H1 (cell line): ENCODE measurements around the gene CDC42SE2. TPM values are rescaled to one million over a fixed set of nuclear protein-coding genes. Genes with fewer than 3 reads are reported as not detected.

Experiments used
- CTCF ChIA-PET: fragments of 300-600 bp; sonication (Branson Sonifier 250); formaldehyde crosslinking; loops from one replicate; lab custom pipeline; 2021; ENCODE audit not compliant: partially characterized antibody; lab: Charles Lee
- POLR2A ChIA-PET: fragments of 300-600 bp; sonication (Branson Sonifier 250); formaldehyde crosslinking; loops from one replicate; lab custom pipeline; 2021; ENCODE audit warnings: inconsistent platforms; ENCODE audit not compliant: partially characterized antibody; lab: Charles Lee
- DNase-seq, 2 experiments: peaks; one replicate each; pipeline versions ENCODE4 v3.0.0 to v3.0.0-alpha.2; 2010 to 2022; ENCODE audit warnings: low spot score in 2 of 2, low read depth in 1 of 2, mixed read lengths in 1 of 2
- FAIRE-seq: peaks from 2 replicates; lab custom pipeline; 2011; peaks lifted over from hg19 to GRCh38; lab: Jason Lieb, UNC
- H2AFZ ChIP-seq: 2 replicates; pipeline ENCODE4 v1.8.1; 2012; ENCODE audit warnings: low read length, inconsistent platforms
- H2AK5ac ChIP-seq: 2 replicates; pipeline ENCODE4 v1.6.1; 2013; ENCODE audit warnings: low read depth, low read length
- H2BK120ac ChIP-seq: replicated peaks from 2 replicates; pipeline ENCODE3; 2013; ENCODE audit warnings: low read depth, low read length, inconsistent platforms
- H2BK12ac ChIP-seq: 2 replicates; pipeline ENCODE4 v1.6.1; 2013; ENCODE audit warnings: low read depth, low read length
- H2BK15ac ChIP-seq: 2 replicates; pipeline ENCODE4 v1.6.1; 2013; ENCODE audit warnings: low read length
- H2BK20ac ChIP-seq: 2 replicates; pipeline ENCODE4 v1.6.1; 2013; ENCODE audit warnings: low read length
- H2BK5ac ChIP-seq: 2 replicates; pipeline ENCODE4 v1.6.1; 2013; ENCODE audit warnings: low read depth, low read length
- H3K14ac ChIP-seq: 2 replicates; pipeline ENCODE4 v1.6.1; 2013; ENCODE audit warnings: inconsistent platforms; ENCODE audit not compliant: insufficient read length
- H3K18ac ChIP-seq: 2 replicates; pipeline ENCODE4 v1.6.1; 2013; ENCODE audit warnings: low read length; ENCODE audit errors: extremely low read depth
- H3K23ac ChIP-seq: 2 replicates; pipeline ENCODE4 v1.6.1; 2013; ENCODE audit warnings: inconsistent platforms; ENCODE audit not compliant: insufficient read length
- H3K23me2 ChIP-seq: 2 replicates; pipeline ENCODE4 v1.6.1; 2013; ENCODE audit warnings: low read depth, low read length
- H3K27ac ChIP-seq: 2 replicates; pipeline ENCODE4 v1.6.1; 2011; ENCODE audit warnings: low read depth, low read length, inconsistent platforms
- H3K27me3 ChIP-seq, 4 experiments: replicated peaks in 1 of 4; 1 replicate in 1 of 4; 2 replicates in 3 of 4; pipeline versions ENCODE4 v1.6.1 to v1.8.1; 2011 to 2013; ENCODE audit warnings: low read length in 3 of 4, mild to moderate bottlenecking in 3 of 4, inconsistent platforms in 2 of 4, mixed read lengths in 2 of 4, moderate library complexity in 1 of 4; ENCODE audit not compliant: control insufficient read depth in 3 of 4, insufficient read depth in 3 of 4; ENCODE audit errors: extremely low read depth in 1 of 4
- H3K36me3 ChIP-seq, 4 experiments: 2 replicates each; pipeline versions ENCODE4 v1.6.1 to v1.8.1; 2011 to 2013; ENCODE audit warnings: mild to moderate bottlenecking in 4 of 4, low read length in 3 of 4, moderate library complexity in 2 of 4, control low read depth in 1 of 4, inconsistent platforms in 1 of 4; ENCODE audit not compliant: insufficient read depth in 4 of 4, control insufficient read depth in 2 of 4
- H3K4ac ChIP-seq: replicated peaks from 2 replicates; pipeline ENCODE3; 2013; ENCODE audit warnings: low read length, low read depth, mixed read lengths, inconsistent platforms; ENCODE audit not compliant: insufficient read length
- H3K4me1 ChIP-seq, 4 experiments: replicated peaks in 1 of 4; 1 replicate in 1 of 4; 2 replicates in 3 of 4; pipeline versions ENCODE4 v1.6.1 to v1.8.1; 2011 to 2013; ENCODE audit warnings: low read length in 3 of 4, inconsistent platforms in 2 of 4, mixed read lengths in 1 of 4; ENCODE audit not compliant: insufficient read depth in 4 of 4, control insufficient read depth in 3 of 4
- H3K4me2 ChIP-seq, 2 experiments: 2 replicates each; pipeline versions ENCODE4 v1.6.1 to v1.8.1; 2011 to 2013; ENCODE audit warnings: low read depth in 2 of 2, low read length in 2 of 2, control low read depth in 1 of 2, inconsistent platforms in 1 of 2, mild to moderate bottlenecking in 1 of 2; ENCODE audit not compliant: insufficient read depth in 1 of 2
- H3K4me3 ChIP-seq, 4 experiments: fragments of 200-600, 300-600 bp in 1 of 4; sonication (generic), shearing (Covaris generic), sonication (Bioruptor Twin) in 1 of 4; 2 replicates each; pipeline versions ENCODE4 v1.5.1 to v1.8.1; 2011 to 2016; ENCODE audit warnings: low read length in 4 of 4, low read depth in 3 of 4, control low read depth in 2 of 4, inconsistent platforms in 2 of 4, mild to moderate bottlenecking in 2 of 4, mixed read lengths in 1 of 4, moderate library complexity in 1 of 4; ENCODE audit not compliant: insufficient read depth in 2 of 4; ENCODE audit errors: extremely low read depth in 1 of 4
- H3K56ac ChIP-seq: replicated peaks from 2 replicates; pipeline ENCODE3; 2013; ENCODE audit warnings: low read depth, mild to moderate bottlenecking, mixed read lengths, low read length, inconsistent platforms; ENCODE audit not compliant: insufficient read length
- H3K79me1 ChIP-seq: 2 replicates; pipeline ENCODE4 v1.6.1; 2013; ENCODE audit warnings: low read depth, low read length, control low read depth
- H3K79me2 ChIP-seq, 2 experiments: 2 replicates each; pipeline versions ENCODE4 v1.6.1 to v1.8.1; 2012 to 2013; ENCODE audit warnings: low read length in 2 of 2, mild to moderate bottlenecking in 2 of 2, inconsistent platforms in 1 of 2; ENCODE audit not compliant: insufficient read depth in 2 of 2, control insufficient read depth in 1 of 2
- H3K9ac ChIP-seq, 4 experiments: replicated peaks in 1 of 4; 1 replicate in 1 of 4; 2 replicates in 3 of 4; pipeline versions ENCODE4 v1.6.1 to v1.8.1; 2011 to 2013; ENCODE audit warnings: low read depth in 3 of 4, low read length in 3 of 4, control low read depth in 2 of 4, mild to moderate bottlenecking in 2 of 4, moderate library complexity in 2 of 4, inconsistent platforms in 1 of 4; ENCODE audit errors: extremely low read depth in 1 of 4
- H3K9me3 ChIP-seq, 2 experiments: 2 replicates each; pipeline versions ENCODE4 v1.6.1 to v1.8.1; 2012 to 2013; ENCODE audit warnings: mild to moderate bottlenecking in 2 of 2, moderate library complexity in 2 of 2, control low read depth in 1 of 2, inconsistent platforms in 1 of 2, low read depth in 1 of 2, low read length in 1 of 2, mixed read lengths in 1 of 2; ENCODE audit not compliant: insufficient read depth in 2 of 2
- H4K20me1 ChIP-seq, 2 experiments: replicated peaks in 1 of 2; 2 replicates each; pipeline versions ENCODE3 to v1.8.1; 2011 to 2013; ENCODE audit warnings: inconsistent platforms in 2 of 2, low read length in 2 of 2, mild to moderate bottlenecking in 1 of 2; ENCODE audit not compliant: insufficient read depth in 2 of 2, control insufficient read depth in 1 of 2
- H4K5ac ChIP-seq: 2 replicates; pipeline ENCODE4 v1.6.1; 2013; ENCODE audit warnings: low read length, low read depth, mixed read lengths, inconsistent platforms; ENCODE audit not compliant: insufficient read length
- H4K8ac ChIP-seq: 2 replicates; pipeline ENCODE4 v1.8.0; 2013; ENCODE audit warnings: mild to moderate bottlenecking, moderate library complexity, low read length, inconsistent platforms; ENCODE audit not compliant: insufficient read depth; ENCODE audit errors: extremely low read depth
- H4K91ac ChIP-seq: replicated peaks from 2 replicates; pipeline ENCODE3; 2013; ENCODE audit warnings: low read length, mixed read lengths, inconsistent platforms; ENCODE audit not compliant: insufficient read length
- CBX8 ChIP-seq: fragments of 300-800, 300-1000 bp; sonication (generic); IDR thresholded peaks from 2 replicates; pipeline ENCODE4 v1.7.1; 2016; ENCODE audit warnings: low read depth, low read length, borderline replicate concordance
- EGR1 ChIP-seq: IDR thresholded peaks from 2 replicates; pipeline ENCODE4 v1.6.1; 2011; ENCODE audit warnings: low read depth, low read length, borderline replicate concordance
- GABPA ChIP-seq: IDR thresholded peaks from 2 replicates; pipeline ENCODE4 v1.6.1; 2011; ENCODE audit warnings: mild to moderate bottlenecking, low read length, moderate library complexity, borderline replicate concordance; ENCODE audit not compliant: insufficient read depth
- RAD21 ChIP-seq, 2 experiments: IDR thresholded peaks in 1 of 2; conservative IDR thresholded peaks in 1 of 2; 2 replicates each; pipeline ENCODE4 v1.6.1; 2011; ENCODE audit warnings: low read depth in 2 of 2, low read length in 2 of 2, improper control_type of control experiment in 1 of 2, inconsistent platforms in 1 of 2, mild to moderate bottlenecking in 1 of 2, moderate library complexity in 1 of 2
- SIRT6 ChIP-seq: IDR thresholded peaks from one replicate; pipeline ENCODE4 v1.7.1; 2012; ENCODE audit warnings: low read length, inconsistent platforms
- SIX5 ChIP-seq: IDR thresholded peaks from 2 replicates; pipeline ENCODE4 v1.6.1; 2011; ENCODE audit warnings: mild to moderate bottlenecking, low read depth, low read length
- TAF1 ChIP-seq: IDR thresholded peaks from 2 replicates; pipeline ENCODE4 v1.6.1; 2011; ENCODE audit warnings: mild to moderate bottlenecking, low read depth, low read length
- ZNF274 ChIP-seq: IDR thresholded peaks from 2 replicates; pipeline ENCODE4 v1.7.0; 2012; ENCODE audit warnings: low read length, borderline replicate concordance; ENCODE audit errors: extremely low read depth
- WGBS, 2 experiments: shearing (Covaris generic) in 1 of 2; methylation state at CpG; one replicate each; pipeline versions ENCODE4 v1.1.6 to v1.1.7; 2013 to 2015; ENCODE audit warnings: low lambda C conversion rate in 2 of 2, mixed read lengths in 2 of 2, inconsistent platforms in 1 of 2, low coverage in 1 of 2, missing lambda C conversion rate in 1 of 2; ENCODE audit not compliant: insufficient replicate concordance in 2 of 2, insufficient coverage in 1 of 2, insufficient read length in 1 of 2; ENCODE audit errors: extremely low coverage in 1 of 2, missing lambda C conversion rate in 1 of 2; 5-methylcytosine and 5-hydroxymethylcytosine counted together
- polyA plus RNA-seq, 7 experiments: library from polyadenylated mRNA; depleted of rRNA in 3 of 7; stranded (reverse) in 5 of 7; unstranded in 2 of 7; fragments of >200 nt in 5 of 7; fragments of 200-250 nt in 2 of 7; gene quantifications; 1 replicate in 5 of 7; 2 replicates in 1 of 7; 4 replicates in 1 of 7; pipeline versions ENCODE4 v1.2.1 to v1.2.3, GENCODE V29; 2011 to 2013; ENCODE audit warnings: missing spikeins in 2 of 7, mixed read lengths in 2 of 7
- total RNA-seq: library from RNA; stranded (reverse); fragmentation: NEBNext Ultra II Directional; extraction: Animal tissue kit (Norgen Biotek cat#: 25700); gene quantifications from 2 replicates; pipeline ENCODE4 v1.2.1, GENCODE V29; 2021
- TF ChIP-seq, protein P1 (sequence below), 3 experiments: IDR thresholded peaks; 1 replicate in 2 of 3; 2 replicates in 1 of 3; pipeline versions ENCODE4 v1.5.1 to v1.6.1; 2011; ENCODE audit warnings: low read length in 3 of 3, mild to moderate bottlenecking in 3 of 3, inconsistent platforms in 2 of 3, low read depth in 1 of 3, moderate library complexity in 1 of 3; ENCODE audit not compliant: insufficient read depth in 1 of 3; ENCODE audit errors: control extremely low read depth in 1 of 3

The CDC42SE2 gene
- total and polyA plus RNA-seq, 2 of the 8 experiments (the other 6 are each of a cell fraction or from before 2014, with no cell fraction given): 16.7 to 30.8 TPM

DNA sequence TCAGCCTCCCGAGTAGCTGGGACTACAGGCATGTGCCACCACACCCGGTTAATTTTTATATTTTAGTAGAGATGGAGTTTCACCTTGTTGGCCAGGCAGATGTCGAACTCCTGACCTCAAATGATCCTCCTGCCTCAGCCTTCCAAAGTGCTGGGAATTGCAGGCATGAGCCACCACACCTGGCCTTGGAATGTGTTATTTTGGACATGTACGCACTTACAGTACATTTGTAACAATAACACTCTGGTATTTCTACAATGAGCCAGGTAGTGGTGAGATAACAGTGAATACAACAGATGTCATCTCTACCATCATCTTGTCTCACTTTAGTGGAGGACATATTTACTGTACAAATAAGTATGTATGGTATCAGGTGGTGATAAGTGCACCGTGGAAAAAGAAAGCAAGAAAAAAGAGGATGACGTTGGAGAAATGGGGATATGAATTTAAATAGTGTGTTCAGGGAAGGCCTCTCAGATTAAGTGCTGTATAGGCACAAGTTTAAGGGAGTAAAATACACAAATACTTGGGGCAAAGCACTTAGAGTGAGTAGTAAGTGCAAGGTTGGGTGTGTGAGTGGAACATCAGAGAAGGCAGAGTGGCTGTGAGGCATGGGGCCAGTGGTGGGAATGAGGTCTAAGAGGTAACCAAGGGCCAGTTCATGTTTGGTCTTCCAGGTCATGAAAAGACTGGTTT, 100.1 kb downstream of the CDC42SE2 start:
- H3K4me2 ChIP-seq: no peak overlapping the region
- CTCF ChIA-PET: interaction anchor here (0.6 to 1.4 kb wide), 2 partner anchors 94 to 613 kb away, joined by 3 to 5 read pairs; no protein-coding TSS in a partner anchor
- no peak for FAIRE-seq

More for the DNA sequence above, 100.1 kb downstream of the CDC42SE2 start:
- H4K91ac ChIP-seq: no peak overlapping the region
- WGBS, 2 experiments: 90 to 100% methylated on average over 2 to 6 of the region's 6 CpGs
- no peak overlapping the region for H2BK20ac ChIP-seq
- H3K4me1 ChIP-seq: peaks cover 0 to 6% (median 0%) of the 10 kb centered on the region in 4 experiments; a peak in 1 of 7 replicates
- H2AFZ ChIP-seq: no peak overlapping the region
- H2BK12ac ChIP-seq: no peak overlapping the region
- no peak overlapping the region for H2BK120ac ChIP-seq
- no peak overlapping the region for H4K8ac ChIP-seq
- no peak overlapping the region for H3K4ac ChIP-seq
- H3K23ac ChIP-seq: no peak overlapping the region
- no peak overlapping the region for H3K27ac ChIP-seq
- no peak overlapping the region for H3K14ac ChIP-seq
- no peaks in the 10 kb centered on the region for H3K36me3 ChIP-seq
- H3K4me3 ChIP-seq: no peak overlapping the region
- no peak overlapping the region for H2BK5ac ChIP-seq
- peaks cover 3% of the 10 kb centered on the region for H3K79me1 ChIP-seq
- no peak overlapping the region for H3K18ac ChIP-seq
- TF ChIP-seq SIRT6 (no peak), RAD21 (IDR thresholded peaks at IDR 0.05 in 1 of 2, conservative IDR thresholded peaks at IDR 0.05 in 1 of 2; ENCODE audit: low read depth in 2 of 2, low read length in 2 of 2) (no peak), ZNF274 (no peak), EGR1 (no peak), CBX8 (no peak), SIX5 (no peak), TAF1 (no peak), GABPA (no peak)
- TF ChIP-seq, protein P1, sequence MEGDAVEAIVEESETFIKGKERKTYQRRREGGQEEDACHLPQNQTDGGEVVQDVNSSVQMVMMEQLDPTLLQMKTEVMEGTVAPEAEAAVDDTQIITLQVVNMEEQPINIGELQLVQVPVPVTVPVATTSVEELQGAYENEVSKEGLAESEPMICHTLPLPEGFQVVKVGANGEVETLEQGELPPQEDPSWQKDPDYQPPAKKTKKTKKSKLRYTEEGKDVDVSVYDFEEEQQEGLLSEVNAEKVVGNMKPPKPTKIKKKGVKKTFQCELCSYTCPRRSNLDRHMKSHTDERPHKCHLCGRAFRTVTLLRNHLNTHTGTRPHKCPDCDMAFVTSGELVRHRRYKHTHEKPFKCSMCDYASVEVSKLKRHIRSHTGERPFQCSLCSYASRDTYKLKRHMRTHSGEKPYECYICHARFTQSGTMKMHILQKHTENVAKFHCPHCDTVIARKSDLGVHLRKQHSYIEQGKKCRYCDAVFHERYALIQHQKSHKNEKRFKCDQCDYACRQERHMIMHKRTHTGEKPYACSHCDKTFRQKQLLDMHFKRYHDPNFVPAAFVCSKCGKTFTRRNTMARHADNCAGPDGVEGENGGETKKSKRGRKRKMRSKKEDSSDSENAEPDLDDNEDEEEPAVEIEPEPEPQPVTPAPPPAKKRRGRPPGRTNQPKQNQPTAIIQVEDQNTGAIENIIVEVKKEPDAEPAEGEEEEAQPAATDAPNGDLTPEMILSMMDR (IDR thresholded peaks at IDR 0.05; ENCODE audit: control extremely low read depth in 1 of 3, insufficient read depth in 1 of 3, low read depth in 1 of 3, low read length in 3 of 3): no peak
- no peak overlapping the region for H4K5ac ChIP-seq
- H3K9ac ChIP-seq: no peak overlapping the region
- H2BK15ac ChIP-seq: no peak overlapping the region
- no peak for DNase-seq
- POLR2A ChIA-PET: interaction anchor here (0.6 kb wide), 1 partner anchor 207 kb away, joined by 3 read pairs; no protein-coding TSS in a partner anchor
- H4K20me1 ChIP-seq: no peaks in the 10 kb centered on the region
- no peaks in the 10 kb centered on the region for H3K9me3 ChIP-seq
- no peaks in the 10 kb centered on the region for H3K27me3 ChIP-seq
- H3K23me2 ChIP-seq: no peaks in the 10 kb centered on the region
- peaks cover 0 to 4% of the 10 kb centered on the region in 2 experiments; a peak in 1 of 4 replicates for H3K79me2 ChIP-seq
- H2AK5ac ChIP-seq: no peak overlapping the region
- H3K56ac ChIP-seq: no peak overlapping the region
